Activated CD4-positive, alpha-beta memory T cell treated with anti-CD3 and anti-CD28 coated beads for 36 hours (primary cell): Measurements from ENCODE around the gene CA9. TPM values are rescaled to one million over a fixed set of nuclear protein-coding genes. Genes with fewer than 3 reads are reported as not detected.
"Not testable (repeated sequence)": the region's sequence is repeated elsewhere in the genome, so short reads cannot be mapped to it uniquely, and the experiment has no call there.

Source experiments
- CTCF ChIA-PET: fragments of 350-600 bp; sonication (Branson Sonifier 250); formaldehyde crosslinking; loops from one replicate; lab custom pipeline; 2021; ENCODE audit warnings: antibody characterized with exemption, inconsistent platforms; lab: Charles Lee
- POLR2A ChIA-PET: fragments of 350-600 bp; sonication (Branson Sonifier 250); formaldehyde crosslinking; loops from one replicate; lab custom pipeline; 2021; ENCODE audit warnings: antibody characterized with exemption; lab: Charles Lee
- DNase-seq: peaks from one replicate; pipeline ENCODE4 v3.0.0-alpha.2; 2020
- H3K27ac Mint-ChIP-seq: one replicate; pipeline ENCODE4 v1.8.0; 2021; ENCODE audit warnings: mixed read lengths
- H3K27me3 Mint-ChIP-seq: one replicate; pipeline ENCODE4 v1.8.0; 2021; ENCODE audit warnings: mixed read lengths
- H3K36me3 Mint-ChIP-seq: one replicate; pipeline ENCODE4 v1.8.0; 2021; ENCODE audit warnings: mixed read lengths
- H3K4me1 Mint-ChIP-seq: one replicate; pipeline ENCODE4 v1.8.0; 2021; ENCODE audit warnings: low read depth, mixed read lengths
- H3K4me3 Mint-ChIP-seq: one replicate; pipeline ENCODE4 v1.8.0; 2021; ENCODE audit warnings: mild to moderate bottlenecking, mixed read lengths
- H3K9me3 Mint-ChIP-seq: one replicate; pipeline ENCODE4 v1.8.0; 2021; ENCODE audit warnings: mixed read lengths
- intact Hi-C: fragments of 100-400 bp; cut with micrococcal nuclease; formaldehyde crosslinking; loops from one replicate; pipeline ENCODE4 v1.15.1; 2023
- total RNA-seq, 2 experiments: library from RNA; stranded (reverse); gene quantifications; one replicate each; pipeline ENCODE4 v1.2.3, GENCODE V29; 2021

The CA9 gene
- total RNA-seq, 2 experiments from 2014 or later, result 0.90 to 1.6 TPM

DNA sequence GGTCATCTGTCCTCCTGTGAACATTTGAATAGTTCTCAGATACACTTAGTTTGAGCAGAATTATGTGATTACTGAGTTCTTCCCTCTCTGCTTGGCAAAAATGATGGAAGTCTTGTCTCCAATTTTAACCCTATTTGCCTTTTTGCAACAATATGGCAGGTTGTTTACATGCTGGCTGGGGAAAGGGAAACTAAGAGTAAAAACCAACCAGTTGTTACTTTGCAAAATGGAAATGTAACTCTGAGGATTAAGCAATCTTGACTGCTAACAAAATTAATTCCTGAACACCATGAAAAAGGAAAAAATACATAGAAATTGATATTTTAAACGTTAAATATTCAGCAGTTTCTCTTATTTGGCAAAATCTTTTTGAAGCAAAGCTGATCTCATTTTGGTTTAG lies 34.1 kb upstream of the CA9 start:
- Mint-ChIP-seq H3K4me1 (peaks cover 59% of the 10 kb centered on the region), H3K27me3 (no peaks in the 10 kb centered on the region), H3K36me3 (peaks cover 15% of the 10 kb centered on the region), H3K27ac (peak overlapping the region; percentile 82), H3K4me3 (peak overlapping the region; percentile 25), H3K9me3 (no peaks in the 10 kb centered on the region)
- CTCF ChIA-PET, result interaction anchor here (0.7 to 3.4 kb wide), 6 partner anchors 10 to 117 kb away, joined by 3 to 18 read pairs (median 3); partner anchors contain the start of genes CCDC107 and RMRP
- DNase-seq, result no peak
- intact Hi-C loops, result no loop called here
- POLR2A ChIA-PET, result interaction anchor here (1.1 kb wide), 1 partner anchor 19 kb away, joined by 3 read pairs; the partner anchor contains the start of genes CCDC107 and RMRP

DNA sequence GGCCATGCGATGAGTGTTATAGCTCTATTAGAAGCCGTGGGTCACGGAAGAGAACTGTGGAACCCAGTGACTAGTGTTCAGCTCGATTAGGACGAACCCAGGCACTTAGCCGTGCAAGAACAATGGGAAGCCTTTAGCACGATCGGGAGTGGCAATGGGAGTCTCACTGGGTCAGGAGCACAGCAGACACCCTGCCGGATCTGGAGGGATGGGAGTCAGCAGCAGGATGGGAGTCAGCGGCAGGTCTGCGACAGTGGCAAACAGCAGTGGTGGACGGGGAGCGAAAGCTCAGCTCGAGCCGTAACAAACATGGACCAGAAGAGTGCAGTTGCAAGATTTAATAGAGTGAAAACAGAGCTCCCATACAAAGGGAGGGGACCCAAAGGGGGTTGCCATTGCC lies 33.3 kb upstream of the CA9 start:
- CTCF ChIA-PET, result interaction anchor here (0.8 to 3.4 kb wide), 3 partner anchors 9 to 29 kb away, joined by 3 to 18 read pairs (median 3); partner anchors contain the start of genes CCDC107 and RMRP
- DNase-seq, POLR2A ChIA-PET, H3K27me3 Mint-ChIP-seq, H3K4me3 Mint-ChIP-seq, H3K9me3 Mint-ChIP-seq, intact Hi-C loops: not testable (repeated sequence)
- Mint-ChIP-seq H3K4me1 (peaks cover 53% of the 10 kb centered on the region), H3K27ac (peak overlapping the region; percentile 35), H3K36me3 (peaks cover 16% of the 10 kb centered on the region)

DNA sequence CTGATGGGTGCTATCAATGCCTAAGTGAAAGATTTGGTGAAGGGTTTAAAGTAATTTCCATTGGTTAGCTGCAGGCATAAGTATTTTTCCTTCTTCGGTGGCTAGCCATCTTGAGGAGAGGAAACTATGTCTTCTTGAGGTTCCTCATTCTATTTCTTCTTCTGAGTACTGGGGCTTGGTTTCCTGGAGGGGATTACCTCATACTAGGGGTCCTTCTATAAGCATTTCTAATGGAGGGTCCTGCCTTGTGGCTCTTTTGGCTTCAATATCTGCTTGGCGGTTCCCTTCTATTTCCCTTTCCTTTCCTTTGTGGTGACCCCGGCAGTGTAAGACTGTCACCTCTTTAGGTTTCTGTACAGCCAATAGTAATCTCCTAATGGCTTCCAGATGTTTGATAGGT lies 32.2 kb upstream of the CA9 start:
- Mint-ChIP-seq H3K36me3 (peaks cover 16% of the 10 kb centered on the region), H3K4me1 (peaks cover 48% of the 10 kb centered on the region)
- H3K27ac Mint-ChIP-seq, intact Hi-C loops, H3K27me3 Mint-ChIP-seq, POLR2A ChIA-PET, H3K9me3 Mint-ChIP-seq, DNase-seq, H3K4me3 Mint-ChIP-seq: not testable (repeated sequence)
- CTCF ChIA-PET, result interaction anchor here (0.6 kb wide), 1 partner anchor 24 kb away, joined by 4 read pairs; no protein-coding TSS in a partner anchor

DNA sequence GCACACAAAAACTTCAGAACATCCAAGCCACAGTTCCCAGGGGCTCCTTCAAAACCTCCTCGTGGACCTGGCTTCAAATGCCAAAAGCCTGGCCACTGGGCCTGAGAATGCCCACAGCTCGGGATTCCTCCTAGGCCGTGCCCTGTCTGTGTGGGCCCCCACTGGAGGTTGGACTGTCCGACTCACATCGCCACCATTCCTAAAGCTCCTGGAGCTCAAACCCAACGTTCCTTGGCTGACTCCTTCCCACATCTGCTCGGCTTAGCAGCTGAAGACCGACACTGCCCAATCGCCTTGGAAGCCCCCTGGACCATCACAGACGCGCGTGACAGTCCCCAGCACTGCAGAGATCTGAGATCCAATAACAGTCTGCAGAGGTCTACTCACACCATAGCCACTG lies 30.7 kb upstream of the CA9 start:
- CTCF ChIA-PET, result interaction anchor here (1.0 kb wide), 1 partner anchor 31 kb away, joined by 3 read pairs; no protein-coding TSS in a partner anchor
- Mint-ChIP-seq H3K27ac (no peak overlapping the region), H3K4me1 (peaks cover 44% of the 10 kb centered on the region), H3K4me3 (no peak overlapping the region), H3K27me3 (no peaks in the 10 kb centered on the region), H3K36me3 (peaks cover 16% of the 10 kb centered on the region), H3K9me3 (no peaks in the 10 kb centered on the region)
- intact Hi-C loops, result no loop called here
- POLR2A ChIA-PET, result no interaction called here
- no peak for DNase-seq

DNA sequence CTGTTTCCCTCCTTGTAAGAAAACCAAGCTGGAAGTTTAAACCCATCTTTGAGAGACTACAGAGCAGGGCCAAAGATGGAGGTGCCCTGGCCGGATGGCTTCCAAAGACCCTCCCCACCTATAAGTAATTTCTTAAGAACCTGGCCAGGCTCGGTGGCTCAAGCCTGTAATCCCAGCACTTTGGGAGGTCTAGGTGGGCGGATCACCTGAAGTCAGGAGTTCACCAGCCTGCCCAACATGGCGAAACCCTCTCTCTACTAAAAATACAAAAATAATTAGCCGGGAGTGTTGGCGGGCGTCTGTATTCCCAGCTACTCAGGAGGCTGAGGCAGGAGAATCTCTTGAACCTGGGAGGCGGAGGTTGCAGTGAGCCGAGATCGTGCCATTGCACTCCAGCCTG lies 28.0 kb upstream of the CA9 start:
- DNase-seq, H3K9me3 Mint-ChIP-seq, H3K27me3 Mint-ChIP-seq: not testable (repeated sequence)
- Mint-ChIP-seq H3K27ac (peak overlapping the region; percentile 93), H3K4me1 (peaks cover 43% of the 10 kb centered on the region), H3K36me3 (peaks cover 21% of the 10 kb centered on the region), H3K4me3 (peak overlapping the region; percentile 91)
- ChIA-PET POLR2A (interaction anchor here (1.0 to 4.6 kb wide), 6 partner anchors 12 to 110 kb away, joined by 4 to 43 read pairs (median 10); partner anchors contain the start of genes CCDC107, CREB3, RMRP and TLN1), CTCF (interaction anchor here (0.7 to 6.2 kb wide), 13 partner anchors 11 to 102 kb away, joined by 3 to 82 read pairs (median 12); partner anchors contain the start of genes ARHGEF39, CCDC107, CREB3 and GBA2)
- intact Hi-C loops, result loop anchor here (1.0 to 5.0 kb wide), 6 partner anchors 8 to 533 kb away; partner anchors contain the start of genes ARHGEF39, CREB3 and TLN1

DNA sequence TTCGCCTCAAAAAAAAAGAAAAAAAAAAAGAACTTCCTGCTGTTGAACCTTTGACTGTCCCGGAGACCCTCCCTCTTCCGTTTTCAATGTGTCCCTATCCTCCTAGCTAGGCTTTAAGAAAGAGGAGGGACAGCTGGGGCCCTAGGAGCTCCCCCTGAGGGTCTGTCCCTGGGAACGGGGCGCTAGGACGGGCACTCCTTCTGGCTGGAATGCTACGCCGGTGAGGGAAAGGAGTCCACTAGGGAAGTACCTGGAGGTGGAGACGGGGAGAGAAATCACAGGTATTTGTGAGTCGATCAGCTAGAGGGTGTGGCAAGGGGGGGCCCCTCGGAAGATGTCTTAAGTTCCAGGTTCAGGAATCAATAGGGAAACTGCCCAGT lies 27.6 kb upstream of the CA9 start:
- CTCF ChIA-PET, result interaction anchor here (0.7 to 6.2 kb wide), 15 partner anchors 10 to 102 kb away, joined by 3 to 82 read pairs (median 10); partner anchors contain the start of genes ARHGEF39, CCDC107, CREB3 and GBA2
- H3K9me3 Mint-ChIP-seq, result no peaks in the 10 kb centered on the region
- peaks cover 17% of the 10 kb centered on the region for H3K36me3 Mint-ChIP-seq
- H3K27ac Mint-ChIP-seq, result peak overlapping the region; percentile 93
- H3K4me3 Mint-ChIP-seq, result peak overlapping the region; percentile 91
- no peak for DNase-seq
- intact Hi-C loops, result loop anchor here (1.0 to 5.0 kb wide), 6 partner anchors 9 to 534 kb away; partner anchors contain the start of genes ARHGEF39, CREB3 and TLN1
- H3K27me3 Mint-ChIP-seq, result no peaks in the 10 kb centered on the region
- H3K4me1 Mint-ChIP-seq, result peaks cover 43% of the 10 kb centered on the region
- POLR2A ChIA-PET, result interaction anchor here (0.6 to 4.6 kb wide), 9 partner anchors 12 to 757 kb away, joined by 3 to 43 read pairs (median 4); partner anchors contain the start of genes CCDC107, CREB3, RMRP and TLN1

DNA sequence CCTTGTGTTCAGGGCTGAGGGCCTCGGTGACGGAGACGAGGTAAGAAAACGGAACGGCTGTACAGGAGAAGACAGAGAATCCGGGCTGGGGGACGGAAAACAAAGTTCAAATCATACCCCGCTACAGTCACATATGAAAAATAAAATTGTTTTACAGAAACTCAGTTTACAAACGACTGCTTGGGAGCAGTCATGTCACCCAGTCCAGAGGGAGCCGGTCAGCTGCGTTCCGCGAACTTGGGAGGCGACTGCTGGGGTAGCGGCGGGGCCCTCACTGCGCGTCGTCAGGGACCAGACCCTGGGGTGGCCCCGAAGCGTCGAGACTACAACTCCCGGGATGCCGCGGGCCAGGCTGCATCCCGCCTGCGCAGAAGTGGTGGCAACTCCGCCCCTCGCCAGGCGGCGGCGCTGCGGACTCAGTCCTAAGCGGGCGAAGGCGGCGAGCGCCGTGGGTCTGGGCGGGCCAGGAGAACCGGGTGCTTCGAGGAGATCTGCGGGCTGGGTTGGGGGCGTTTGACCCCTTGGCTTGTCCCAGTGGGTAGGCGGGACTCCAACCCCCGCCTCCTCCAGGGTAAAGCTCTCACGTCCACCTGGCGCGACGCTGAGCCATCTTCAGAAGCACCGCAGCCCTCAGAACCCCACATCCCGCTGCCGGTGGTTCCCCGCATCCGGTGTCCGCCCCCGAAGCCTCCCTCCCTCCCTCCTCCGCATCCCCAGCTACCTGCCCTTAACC lies 27.0 kb upstream of the CA9 start:
- ChIA-PET POLR2A (interaction anchor here (0.6 to 4.6 kb wide), 15 partner anchors 9 to 757 kb away, joined by 3 to 43 read pairs (median 4); partner anchors contain the start of genes ARHGEF39, CCDC107, CREB3 and RMRP), CTCF (interaction anchor here (0.7 to 6.2 kb wide), 22 partner anchors 8 to 152 kb away, joined by 3 to 82 read pairs (median 9); partner anchors contain the start of genes ARHGEF39, CCDC107, CREB3 and GBA2)
- peaks cover 49% of the 10 kb centered on the region for H3K4me1 Mint-ChIP-seq
- peak overlapping the region; percentile 93 for H3K27ac Mint-ChIP-seq
- no peaks in the 10 kb centered on the region for H3K27me3 Mint-ChIP-seq
- H3K36me3 Mint-ChIP-seq, result peaks cover 17% of the 10 kb centered on the region
- intact Hi-C loops, result loop anchor here (1.0 to 5.0 kb wide), 6 partner anchors 9 to 534 kb away; partner anchors contain the start of genes ARHGEF39, CREB3 and TLN1
- DNase-seq, result peak; percentile 95
- no peaks in the 10 kb centered on the region for H3K9me3 Mint-ChIP-seq
- H3K4me3 Mint-ChIP-seq, result peak overlapping the region; percentile 91

DNA sequence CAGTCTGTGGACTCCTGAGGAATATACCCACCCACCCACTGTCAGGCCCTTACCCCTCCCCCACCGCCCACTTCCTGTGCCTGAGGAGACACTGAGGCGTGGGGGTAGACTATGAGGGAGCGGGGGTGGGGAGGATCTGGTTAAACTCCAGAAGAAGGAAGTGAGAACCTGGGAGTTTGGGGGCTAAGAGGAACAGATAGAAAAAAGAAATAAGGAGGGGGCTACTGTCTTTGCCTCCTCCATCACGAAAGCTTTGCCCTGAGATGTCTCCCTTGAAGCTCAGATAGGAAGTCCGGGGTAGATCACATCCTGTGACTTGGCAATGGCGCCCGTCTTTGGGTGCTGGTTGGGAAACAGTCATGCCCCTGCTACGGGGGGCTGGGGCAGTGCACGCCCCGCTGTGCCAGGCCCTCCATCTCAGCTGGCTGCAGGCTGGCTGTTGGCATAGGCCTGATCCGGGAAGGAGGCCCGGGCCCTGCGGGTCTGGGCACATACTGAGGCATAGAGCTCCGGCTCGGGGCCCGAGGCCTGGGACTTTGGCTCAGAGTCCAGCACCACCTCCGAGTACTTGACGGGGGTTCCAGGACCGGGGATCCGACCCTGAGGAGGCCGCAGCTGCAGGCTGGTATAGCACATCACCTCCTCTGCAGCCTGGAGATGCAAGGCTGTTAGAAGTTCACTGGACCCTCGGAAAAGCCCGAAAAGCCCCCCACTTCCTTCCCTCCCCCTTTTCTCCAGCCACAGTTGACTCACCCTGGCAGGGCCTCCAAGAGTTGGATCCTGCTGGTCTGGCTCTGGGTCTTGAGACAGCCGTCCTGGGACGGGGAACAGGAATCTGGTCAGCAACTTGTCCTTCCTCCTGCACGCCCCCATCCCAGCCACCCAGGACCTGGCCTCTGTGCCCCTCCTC lies 24.0 kb upstream of the CA9 start:
- peaks cover 50% of the 10 kb centered on the region for H3K4me1 Mint-ChIP-seq
- intact Hi-C loops, result loop anchor here (1.0 to 5.0 kb wide), 2 partner anchors 8 to 537 kb away; no protein-coding TSS in a partner anchor
- peak overlapping the region; percentile 93 for H3K4me3 Mint-ChIP-seq
- H3K9me3 Mint-ChIP-seq, result no peaks in the 10 kb centered on the region
- H3K27me3 Mint-ChIP-seq, result no peaks in the 10 kb centered on the region
- peak overlapping the region; percentile 96 for H3K27ac Mint-ChIP-seq
- peak; percentile 66 for DNase-seq
- peaks cover 11% of the 10 kb centered on the region for H3K36me3 Mint-ChIP-seq
- ChIA-PET POLR2A (interaction anchor here (0.6 to 4.6 kb wide), 11 partner anchors 8 to 83 kb away, joined by 3 to 43 read pairs (median 5); partner anchors contain the start of genes ARHGEF39, CCDC107, CREB3 and RMRP), CTCF (interaction anchor here (0.8 to 6.2 kb wide), 13 partner anchors 7 to 85 kb away, joined by 3 to 82 read pairs (median 5); partner anchors contain the start of genes CCDC107, CREB3, RMRP and TLN1)

DNA sequence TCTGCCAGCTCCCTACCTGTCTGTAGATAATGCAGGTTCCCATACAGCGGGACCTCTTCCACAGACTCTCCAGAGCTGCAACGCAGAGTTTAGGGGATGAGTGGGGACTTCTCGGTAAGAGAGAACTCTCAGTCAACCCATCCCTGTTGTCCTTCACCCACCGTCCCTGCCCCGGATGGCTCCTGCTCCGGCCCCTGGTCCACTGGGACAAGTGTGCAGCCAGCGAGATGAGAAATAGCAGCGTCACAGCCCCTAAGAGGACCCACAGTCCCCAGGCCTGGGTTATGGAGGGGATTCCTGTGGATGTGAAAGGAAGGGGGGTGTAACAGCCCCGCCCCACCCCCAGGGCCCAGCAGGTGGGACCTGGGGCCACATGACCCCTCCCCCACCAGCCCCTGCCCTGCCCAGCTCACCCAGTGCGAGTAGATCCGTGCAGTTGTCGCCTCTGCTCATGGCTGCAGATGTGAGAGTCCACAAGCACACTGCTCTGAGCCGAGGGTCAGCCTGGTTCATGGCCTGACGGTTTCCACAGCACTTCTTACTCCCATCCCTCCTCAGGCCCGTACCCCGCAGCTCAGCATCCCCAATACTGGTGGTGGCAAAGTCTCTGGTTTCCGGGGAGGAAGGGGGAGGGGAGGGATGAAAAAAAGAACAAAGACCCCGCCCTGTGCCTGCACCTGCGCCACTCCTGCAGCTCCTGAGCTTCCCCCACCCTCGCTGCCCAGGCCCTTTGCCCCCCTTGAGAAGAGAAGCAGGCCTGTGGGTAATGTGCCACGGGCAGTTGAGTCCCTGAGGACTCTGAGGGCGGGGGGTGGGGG lies 23.2 kb upstream of the CA9 start, which contains the start of gene SIT1:
SIT1 (minus strand) TSS at position 591 of the 818 bp plus-strand sequence; CDS start at position 513, 78 bp downstream.
- Mint-ChIP-seq H3K4me1 (peaks cover 49% of the 10 kb centered on the region), H3K27me3 (no peaks in the 10 kb centered on the region), H3K4me3 (peak within 1 kb of the TSS; percentile 93), H3K9me3 (no peaks in the 10 kb centered on the region), H3K36me3 (peaks cover 10% of the 10 kb centered on the region), H3K27ac (peak within 1 kb of the TSS; percentile 96)
- intact Hi-C loops, result no loop called here
- CTCF ChIA-PET, result interaction anchor here (0.8 to 6.2 kb wide), 9 partner anchors 7 to 84 kb away, joined by 3 to 82 read pairs (median 5); partner anchors contain the start of genes CCDC107, CREB3, RMRP and TLN1
- peak; percentile 61 for DNase-seq
- POLR2A ChIA-PET, result interaction anchor here (0.6 to 4.6 kb wide), 9 partner anchors 7 to 82 kb away, joined by 3 to 43 read pairs (median 6); partner anchors contain the start of genes ARHGEF39, CCDC107, CREB3 and RMRP
